Mesothelial cell of epicardium (in vitro differentiated cells): ENCODE measurements around the gene INHBC. TPM values are rescaled to one million over a fixed set of nuclear protein-coding genes. Genes with fewer than 3 reads are reported as not detected.

ENCODE experiments used
- DNase-seq, 2 experiments: peaks; one replicate each; pipeline ENCODE4 v3.0.0; 2021; ENCODE audit warnings: low spot score in 2 of 2; ENCODE audit not compliant: unreplicated experiment in 2 of 2
- H3K27ac Mint-ChIP-seq: 2 replicates; pipeline ENCODE4 v1.8.0; 2021; ENCODE audit warnings: mixed read lengths
- H3K27me3 Mint-ChIP-seq: 2 replicates; pipeline ENCODE4 v1.8.0; 2021; ENCODE audit warnings: low read depth, mixed read lengths
- H3K36me3 Mint-ChIP-seq: 2 replicates; pipeline ENCODE4 v1.8.0; 2021; ENCODE audit warnings: mixed read lengths
- H3K4me1 Mint-ChIP-seq: 2 replicates; pipeline ENCODE4 v1.8.0; 2021; ENCODE audit warnings: mixed read lengths
- H3K4me3 Mint-ChIP-seq: 2 replicates; pipeline ENCODE4 v1.8.0; 2021; ENCODE audit warnings: mild to moderate bottlenecking, moderate library complexity, mixed read lengths
- H3K9me3 Mint-ChIP-seq: 2 replicates; pipeline ENCODE4 v1.8.0; 2021; ENCODE audit warnings: mixed read lengths
- CTCF ChIP-seq: fragments of 200-600 bp; sonication (generic); IDR thresholded peaks from one replicate; pipeline ENCODE4 v1.5.0; 2021; ENCODE audit warnings: antibody characterized with exemption; ENCODE audit not compliant: unreplicated experiment
- total RNA-seq: library from RNA; stranded (reverse); gene quantifications from 3 replicates; pipeline ENCODE4 v1.2.1, GENCODE V29; 2021

INHBC gene
- total RNA-seq, 1 donor from 2014 or later = 0.31 TPM

- no peaks in the 10 kb centered on the region for H3K36me3 Mint-ChIP-seq
- peaks cover 13% of the 10 kb centered on the region for H3K4me1 Mint-ChIP-seq
- H3K4me3 Mint-ChIP-seq = no peak overlapping the region
- H3K9me3 Mint-ChIP-seq = no peaks in the 10 kb centered on the region
- no peak for TF ChIP-seq CTCF
- H3K27ac Mint-ChIP-seq = no peak overlapping the region
- peaks cover 12% of the 10 kb centered on the region for H3K27me3 Mint-ChIP-seq
- no peak for DNase-seq
These were observed 19.6 kb downstream of the INHBC start for GRCh38 chr12:57454213-57454565.

- no peak within 1 kb of the TSS for H3K27ac Mint-ChIP-seq
- TF ChIP-seq CTCF = no peak
- no peaks in the 10 kb centered on the region for H3K36me3 Mint-ChIP-seq
- peak within 1 kb of the TSS; percentile 20 for H3K4me3 Mint-ChIP-seq
- H3K27me3 Mint-ChIP-seq = peaks cover 14% of the 10 kb centered on the region
- no peak for DNase-seq
- no peaks in the 10 kb centered on the region for H3K9me3 Mint-ChIP-seq
- peaks cover 17% of the 10 kb centered on the region for H3K4me1 Mint-ChIP-seq
These were observed 20.2 kb downstream of the INHBC start, which contains the start of gene INHBE for GRCh38 chr12:57454566-57455373. TSS of gene INHBE (plus strand) at chr12:57455307. CDS start at chr12:57455537, 230 bp downstream.

- no peak for TF ChIP-seq CTCF
- Mint-ChIP-seq H3K27ac (no peak overlapping the region), H3K4me1 (peaks cover 23% of the 10 kb centered on the region), H3K36me3 (no peaks in the 10 kb centered on the region), H3K4me3 (peak overlapping the region; percentile 20), H3K27me3 (peaks cover 19% of the 10 kb centered on the region), H3K9me3 (no peaks in the 10 kb centered on the region)
- DNase-seq = no peak
These were observed 21.0 kb downstream of the INHBC start for GRCh38 chr12:57455374-57456144.

GRCh38 chr12:57456145-57456700 lies 21.6 kb downstream of the INHBC start:
- Mint-ChIP-seq H3K4me3 (peak overlapping the region; percentile 20), H3K36me3 (no peaks in the 10 kb centered on the region), H3K9me3 (no peaks in the 10 kb centered on the region), H3K27ac (no peak overlapping the region), H3K27me3 (peaks cover 23% of the 10 kb centered on the region), H3K4me1 (peaks cover 24% of the 10 kb centered on the region)
- DNase-seq = no peak
- peak; percentile 36 for TF ChIP-seq CTCF

- DNase-seq = no peak
- H3K9me3 Mint-ChIP-seq = no peaks in the 10 kb centered on the region
- peaks cover 28% of the 10 kb centered on the region for H3K4me1 Mint-ChIP-seq
- H3K27me3 Mint-ChIP-seq = peaks cover 28% of the 10 kb centered on the region
- H3K4me3 Mint-ChIP-seq = no peak overlapping the region
- H3K36me3 Mint-ChIP-seq = no peaks in the 10 kb centered on the region
- H3K27ac Mint-ChIP-seq = no peak overlapping the region
- no peak for TF ChIP-seq CTCF
These were observed 22.3 kb downstream of the INHBC start for GRCh38 chr12:57456737-57457490.
